ENCODE results near the gene DLX3.

DLX3 gene

DNA sequence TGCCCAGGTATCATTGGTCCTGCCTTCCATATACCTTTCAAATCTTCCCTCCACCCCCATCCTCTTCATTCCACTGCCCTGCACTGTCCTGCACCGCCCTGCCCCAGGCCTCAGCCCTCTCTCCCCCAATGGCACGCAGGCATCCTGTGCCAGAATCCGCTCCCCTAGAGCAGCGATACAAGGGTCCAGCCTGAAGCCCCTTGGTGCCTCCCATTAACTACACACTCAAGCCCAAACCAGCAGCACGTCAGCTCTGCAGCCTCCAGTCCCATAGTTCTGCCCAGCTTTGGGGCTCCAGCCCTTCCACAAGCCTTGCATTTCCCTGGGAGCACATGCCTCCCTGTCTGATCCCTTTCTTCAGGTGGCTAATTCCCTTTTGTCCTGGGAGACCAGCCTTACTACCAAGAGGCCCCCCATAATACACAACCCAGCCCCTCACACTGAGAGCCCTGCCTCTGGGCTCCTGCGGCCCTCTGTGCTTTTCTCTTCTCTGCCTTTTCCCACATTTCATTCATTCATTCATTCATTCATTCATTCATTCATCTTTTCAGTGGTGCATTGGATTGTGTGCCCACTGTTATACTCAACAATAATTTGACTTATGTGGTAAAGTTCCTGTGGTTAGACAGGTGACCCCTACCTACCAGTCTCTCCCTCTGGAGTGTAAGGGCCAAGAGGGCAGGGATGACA, 26.8 kb upstream of the DLX3 start:
- Histone ChIP-seq H3K27me3 (ENCODE audit: insufficient read depth, low read length) (no peaks in the 10 kb centered on the region), H3K36me3 (ENCODE audit: insufficient read depth, low read depth, low read length) (no peaks in the 10 kb centered on the region), H3K4me3 (ENCODE audit: low read length) (no peak overlapping the region), H3K9me3 (ENCODE audit: insufficient read depth, low read depth, low read length) (peaks cover 11% of the 10 kb centered on the region), H3K4me1 (ENCODE audit: insufficient read depth, low read length) (0 out of 2 replicates have a peak, but pooled peaks cover 3% of the 10 kb centered on the region), H3K9ac (ENCODE audit: low read depth, low read length) (no peak overlapping the region), H3K27ac (ENCODE audit: low read length) (no peak overlapping the region)

DNA sequence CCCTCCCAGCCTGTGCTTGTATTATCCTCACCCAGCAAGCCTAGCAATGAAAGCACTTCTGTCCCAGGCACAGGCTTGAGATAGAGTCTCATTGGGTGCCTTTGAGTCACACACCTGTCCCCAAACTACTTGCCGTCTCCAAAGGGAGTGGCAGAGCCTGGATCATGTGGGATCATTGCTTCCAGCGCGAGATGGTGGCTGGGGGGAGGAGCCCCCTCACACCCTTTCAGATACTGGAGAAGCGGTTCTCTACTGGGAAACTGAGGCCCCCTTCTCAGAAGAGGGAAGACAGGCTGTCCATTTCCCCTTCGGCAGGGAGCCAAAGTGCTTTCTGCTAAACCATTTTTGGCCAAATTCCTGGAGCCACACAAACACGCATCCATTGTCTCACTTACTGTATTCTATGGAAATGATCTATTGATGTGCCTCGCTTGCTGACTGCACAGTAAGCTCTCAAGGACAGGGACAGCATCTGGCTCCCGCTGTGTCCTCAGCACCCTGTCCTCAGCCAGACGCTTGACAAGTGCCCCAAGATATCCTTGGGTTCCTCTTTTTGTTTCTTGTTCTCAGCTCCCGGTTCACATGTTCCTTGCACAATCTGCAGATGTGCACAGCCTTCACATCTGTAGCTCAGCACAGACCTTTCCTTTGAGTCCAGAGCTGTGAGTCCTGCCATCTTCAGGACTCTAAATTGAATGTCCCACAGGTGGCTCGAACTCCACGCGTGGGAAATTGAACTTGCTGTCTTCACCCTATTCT, 26.0 kb upstream of the DLX3 start:
- no peak overlapping the region for H3K9ac ChIP-seq (ENCODE audit: low read depth, low read length)
- H3K27ac ChIP-seq (ENCODE audit: low read length), result no peak overlapping the region
- no peaks in the 10 kb centered on the region for H3K36me3 ChIP-seq (ENCODE audit: insufficient read depth, low read depth, low read length)
- no peak overlapping the region for H3K4me3 ChIP-seq (ENCODE audit: low read length)
- peaks cover 11% of the 10 kb centered on the region for H3K9me3 ChIP-seq (ENCODE audit: insufficient read depth, low read depth, low read length)
- H3K4me1 ChIP-seq (ENCODE audit: insufficient read depth, low read length), result no peaks in the 10 kb centered on the region
- H3K27me3 ChIP-seq (ENCODE audit: insufficient read depth, low read length), result no peaks in the 10 kb centered on the region

DNA sequence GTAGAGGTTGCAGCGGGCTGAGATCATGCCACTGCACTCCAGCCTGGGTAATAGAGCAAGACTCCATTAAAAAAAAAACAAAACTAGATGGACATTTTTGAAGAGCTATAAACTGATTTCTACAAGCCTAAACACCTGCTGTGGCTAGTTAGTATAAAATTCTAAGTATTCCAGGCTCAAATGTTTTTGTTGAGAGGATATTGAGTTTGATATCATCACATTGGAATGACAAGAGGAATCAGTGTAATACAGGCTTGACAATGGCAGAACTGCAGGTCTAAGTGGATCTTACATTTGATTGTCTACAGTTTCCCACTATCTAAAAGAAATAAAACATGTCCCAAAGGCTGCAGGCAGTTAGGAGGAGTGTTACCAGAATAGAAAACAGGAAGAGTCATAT, 23.9 kb upstream of the DLX3 start:
- peaks cover 5% of the 10 kb centered on the region for H3K9me3 ChIP-seq (ENCODE audit: insufficient read depth, low read depth, low read length)
- no peak overlapping the region for H3K4me3 ChIP-seq (ENCODE audit: low read length)
- H3K27me3 ChIP-seq (ENCODE audit: insufficient read depth, low read length), result no peaks in the 10 kb centered on the region
- no peaks in the 10 kb centered on the region for H3K36me3 ChIP-seq (ENCODE audit: insufficient read depth, low read depth, low read length)
- no peak overlapping the region for H3K9ac ChIP-seq (ENCODE audit: low read depth, low read length)
- H3K27ac ChIP-seq (ENCODE audit: low read length), result no peak overlapping the region
- no peaks in the 10 kb centered on the region for H3K4me1 ChIP-seq (ENCODE audit: insufficient read depth, low read length)

DNA sequence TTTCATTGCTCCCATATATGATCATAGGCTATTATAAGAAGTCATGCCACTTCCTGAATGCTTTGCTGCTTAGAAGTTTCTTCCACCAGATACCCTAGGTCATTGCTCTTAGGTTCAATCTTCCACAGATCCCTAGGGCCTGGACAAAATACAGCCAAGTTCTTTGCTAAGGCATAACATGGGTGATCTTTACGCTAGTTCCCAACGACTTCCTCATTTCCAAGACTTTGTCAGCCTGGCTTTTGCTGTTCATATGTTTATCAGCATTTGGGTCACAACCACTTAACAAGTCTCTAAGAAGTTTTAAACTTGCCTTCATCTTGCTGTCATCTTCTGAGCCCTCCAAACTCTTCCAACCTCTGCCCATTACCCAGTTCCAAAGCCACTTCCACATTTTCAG, 20.1 kb upstream of the DLX3 start:
- Histone ChIP-seq H3K9me3 (ENCODE audit: insufficient read depth, low read depth, low read length) (peaks cover 9% of the 10 kb centered on the region; the same call in 1 of the 2 replicates), H3K4me3 (ENCODE audit: low read length) (no peak overlapping the region), H3K9ac (ENCODE audit: low read depth, low read length) (no peak overlapping the region), H3K36me3 (ENCODE audit: insufficient read depth, low read depth, low read length) (no peaks in the 10 kb centered on the region), H3K27me3 (ENCODE audit: insufficient read depth, low read length) (no peaks in the 10 kb centered on the region), H3K4me1 (ENCODE audit: insufficient read depth, low read length) (no peaks in the 10 kb centered on the region), H3K27ac (ENCODE audit: low read length) (no peak overlapping the region)

DNA sequence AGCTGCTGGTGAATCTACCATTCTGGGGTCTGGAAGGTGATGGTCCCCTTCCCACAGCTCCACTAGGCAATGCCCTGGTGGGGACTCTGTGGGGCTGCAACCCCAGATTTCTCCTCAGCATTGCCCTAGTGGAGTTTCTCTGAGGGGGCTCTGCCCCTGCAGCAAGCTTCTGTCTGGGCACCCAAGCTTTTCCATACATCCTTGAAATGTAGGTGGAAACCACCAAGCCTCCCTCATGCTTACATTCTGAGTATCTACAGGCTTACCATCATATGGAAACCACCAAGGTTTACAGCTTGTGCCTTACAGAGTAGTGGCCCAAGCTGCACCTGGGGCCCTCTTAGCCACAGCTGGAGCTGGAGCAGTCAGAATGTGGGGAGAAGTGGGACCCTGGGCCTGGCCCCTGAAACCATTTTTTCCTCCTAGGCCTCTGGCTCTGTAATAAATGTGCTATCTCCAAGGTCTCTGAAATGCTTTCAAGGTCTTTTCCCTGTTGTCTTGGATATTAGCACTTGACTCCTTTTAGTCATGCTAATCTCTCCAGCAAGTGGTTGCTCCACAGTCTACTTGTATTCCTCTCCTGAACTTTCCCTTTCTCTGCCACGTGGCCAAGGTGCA, 19.6 kb upstream of the DLX3 start:
- Histone ChIP-seq H3K27me3 (ENCODE audit: insufficient read depth, low read length) (no peaks in the 10 kb centered on the region), H3K27ac (ENCODE audit: low read length) (no peak overlapping the region), H3K9me3 (ENCODE audit: insufficient read depth, low read depth, low read length) (peaks cover 9% of the 10 kb centered on the region; the same call in 1 of the 2 replicates), H3K4me1 (ENCODE audit: insufficient read depth, low read length) (no peaks in the 10 kb centered on the region), H3K4me3 (ENCODE audit: low read length) (no peak overlapping the region), H3K9ac (ENCODE audit: low read depth, low read length) (no peak overlapping the region), H3K36me3 (ENCODE audit: insufficient read depth, low read depth, low read length) (no peaks in the 10 kb centered on the region)

DNA sequence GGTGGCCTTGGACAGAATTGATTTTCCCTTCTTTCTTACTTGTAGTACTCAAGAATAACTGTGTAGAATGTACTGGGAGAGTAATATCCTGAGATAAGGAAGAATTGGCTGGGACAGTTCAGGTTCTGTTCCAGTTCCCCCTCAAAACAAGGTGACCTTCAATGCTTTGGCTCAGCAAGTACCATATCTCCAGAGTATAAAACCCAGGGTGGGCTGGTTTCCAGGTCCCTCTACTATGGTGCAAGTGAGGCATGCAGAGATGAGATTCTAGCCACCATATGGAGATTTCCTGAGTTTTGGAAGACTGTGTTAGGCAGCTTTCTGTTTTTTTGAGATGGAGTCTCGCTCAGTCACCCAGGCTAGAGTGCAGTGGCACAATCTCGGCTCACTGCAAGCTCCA, 18.1 kb upstream of the DLX3 start:
- Histone ChIP-seq H3K27ac (ENCODE audit: low read length) (no peak overlapping the region), H3K27me3 (ENCODE audit: insufficient read depth, low read length) (0 out of 2 replicates have a peak, but pooled peaks cover 5% of the 10 kb centered on the region), H3K4me1 (ENCODE audit: insufficient read depth, low read length) (no peaks in the 10 kb centered on the region), H3K9me3 (ENCODE audit: insufficient read depth, low read depth, low read length) (peaks cover 9% of the 10 kb centered on the region; the same call in 1 of the 2 replicates), H3K9ac (ENCODE audit: low read depth, low read length) (no peak overlapping the region), H3K36me3 (ENCODE audit: insufficient read depth, low read depth, low read length) (no peaks in the 10 kb centered on the region), H3K4me3 (ENCODE audit: low read length) (no peak overlapping the region)

DNA sequence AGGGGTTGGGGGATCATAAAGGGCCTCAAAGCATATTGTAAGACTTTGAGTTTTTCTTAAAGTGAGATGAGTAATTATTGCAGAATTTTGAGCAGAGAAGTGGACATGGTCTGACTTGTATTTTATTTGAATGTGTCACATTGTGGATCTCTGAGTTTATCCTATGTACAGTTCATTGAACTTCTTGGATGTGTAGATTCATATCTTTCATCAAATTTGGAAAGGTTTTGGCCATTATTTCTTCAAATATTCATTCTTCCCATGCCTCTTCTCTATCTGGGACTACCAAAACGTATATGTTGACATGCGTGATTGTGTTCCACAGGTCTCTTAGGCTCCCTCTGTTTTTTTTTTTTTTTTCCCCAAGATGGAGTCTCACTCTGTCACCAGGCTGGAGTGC, 14.3 kb upstream of the DLX3 start:
- no peak overlapping the region for H3K9ac ChIP-seq (ENCODE audit: low read depth, low read length)
- no peak overlapping the region for H3K27ac ChIP-seq (ENCODE audit: low read length)
- no peaks in the 10 kb centered on the region for H3K4me1 ChIP-seq (ENCODE audit: insufficient read depth, low read length)
- H3K27me3 ChIP-seq (ENCODE audit: insufficient read depth, low read length), result 0 out of 2 replicates have a peak, but pooled peaks cover 6% of the 10 kb centered on the region
- H3K4me3 ChIP-seq (ENCODE audit: low read length), result no peak overlapping the region
- peaks cover 8% of the 10 kb centered on the region; the same call in 1 of the 2 replicates for H3K9me3 ChIP-seq (ENCODE audit: insufficient read depth, low read depth, low read length)
- no peaks in the 10 kb centered on the region for H3K36me3 ChIP-seq (ENCODE audit: insufficient read depth, low read depth, low read length)

DNA sequence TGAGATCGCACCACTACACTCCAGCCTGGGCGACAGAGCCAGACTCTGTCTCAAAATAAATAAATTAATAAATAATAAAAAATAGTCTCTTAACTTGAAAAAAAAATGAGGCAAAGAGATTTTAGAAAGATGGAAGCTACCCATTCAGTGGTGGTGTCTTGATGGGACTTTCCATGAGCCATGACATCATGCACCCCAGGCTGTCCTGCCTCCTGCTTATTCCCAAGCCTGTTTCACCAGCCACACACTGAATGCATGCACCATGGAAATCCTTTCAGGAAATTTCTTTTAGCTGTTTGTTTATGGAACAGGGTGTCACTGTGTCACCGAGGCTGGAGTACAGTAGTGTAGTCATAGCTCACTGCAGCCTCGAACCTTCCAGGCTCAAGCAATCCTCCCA, 8.9 kb upstream of the DLX3 start:
- H3K9ac ChIP-seq (ENCODE audit: low read depth, low read length), result no peak overlapping the region
- H3K27ac ChIP-seq (ENCODE audit: low read length), result no peak overlapping the region
- no peaks in the 10 kb centered on the region for H3K4me1 ChIP-seq (ENCODE audit: insufficient read depth, low read length)
- H3K36me3 ChIP-seq (ENCODE audit: insufficient read depth, low read depth, low read length), result no peaks in the 10 kb centered on the region
- no peaks in the 10 kb centered on the region for H3K9me3 ChIP-seq (ENCODE audit: insufficient read depth, low read depth, low read length)
- H3K27me3 ChIP-seq (ENCODE audit: insufficient read depth, low read length), result peaks cover 44% of the 10 kb centered on the region
- no peak overlapping the region for H3K4me3 ChIP-seq (ENCODE audit: low read length)

DNA sequence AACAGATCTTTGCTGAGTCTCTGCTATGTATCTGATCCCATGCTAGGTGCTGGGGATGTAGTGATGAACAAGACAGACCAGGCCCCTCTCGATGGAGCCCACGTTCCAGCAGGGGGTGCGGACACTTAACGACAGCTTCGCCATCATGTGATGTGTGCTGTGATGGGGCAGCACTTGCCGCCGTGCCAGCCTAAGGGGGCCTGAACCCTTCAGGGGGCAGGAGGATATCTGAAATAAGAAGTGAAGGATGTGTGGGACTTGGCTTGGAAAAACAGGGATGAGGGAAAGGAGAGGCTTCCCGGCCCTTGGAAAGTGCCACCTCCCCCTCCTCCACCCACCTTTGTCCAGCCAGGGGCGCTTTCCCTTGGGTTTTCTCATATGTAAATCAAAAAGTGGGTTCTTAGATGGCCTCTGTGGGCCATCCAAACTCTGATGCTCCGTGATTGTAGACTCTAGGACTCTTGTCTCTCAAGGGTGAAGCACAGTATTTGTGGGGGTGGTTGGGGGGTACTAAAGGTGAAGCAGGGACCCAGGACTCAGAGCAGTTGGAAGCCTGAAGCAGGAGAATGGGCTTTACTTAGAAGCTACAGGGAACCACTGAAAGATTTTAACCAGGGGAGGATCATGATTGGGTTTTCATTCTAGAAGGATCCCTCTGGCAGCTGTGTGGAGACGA, 4.0 kb upstream of the DLX3 start:
- H3K27ac ChIP-seq (ENCODE audit: low read length), result no peak overlapping the region
- H3K9ac ChIP-seq (ENCODE audit: low read depth, low read length), result no peak overlapping the region
- peaks cover 5% of the 10 kb centered on the region; the same call in 1 of the 2 replicates for H3K4me1 ChIP-seq (ENCODE audit: insufficient read depth, low read length)
- H3K27me3 ChIP-seq (ENCODE audit: insufficient read depth, low read length), result peaks cover 86% of the 10 kb centered on the region
- peaks cover 5% of the 10 kb centered on the region; the same call in 1 of the 2 replicates for H3K9me3 ChIP-seq (ENCODE audit: insufficient read depth, low read depth, low read length)
- no peaks in the 10 kb centered on the region for H3K36me3 ChIP-seq (ENCODE audit: insufficient read depth, low read depth, low read length)
- H3K4me3 ChIP-seq (ENCODE audit: low read length), result no peak overlapping the region

DNA sequence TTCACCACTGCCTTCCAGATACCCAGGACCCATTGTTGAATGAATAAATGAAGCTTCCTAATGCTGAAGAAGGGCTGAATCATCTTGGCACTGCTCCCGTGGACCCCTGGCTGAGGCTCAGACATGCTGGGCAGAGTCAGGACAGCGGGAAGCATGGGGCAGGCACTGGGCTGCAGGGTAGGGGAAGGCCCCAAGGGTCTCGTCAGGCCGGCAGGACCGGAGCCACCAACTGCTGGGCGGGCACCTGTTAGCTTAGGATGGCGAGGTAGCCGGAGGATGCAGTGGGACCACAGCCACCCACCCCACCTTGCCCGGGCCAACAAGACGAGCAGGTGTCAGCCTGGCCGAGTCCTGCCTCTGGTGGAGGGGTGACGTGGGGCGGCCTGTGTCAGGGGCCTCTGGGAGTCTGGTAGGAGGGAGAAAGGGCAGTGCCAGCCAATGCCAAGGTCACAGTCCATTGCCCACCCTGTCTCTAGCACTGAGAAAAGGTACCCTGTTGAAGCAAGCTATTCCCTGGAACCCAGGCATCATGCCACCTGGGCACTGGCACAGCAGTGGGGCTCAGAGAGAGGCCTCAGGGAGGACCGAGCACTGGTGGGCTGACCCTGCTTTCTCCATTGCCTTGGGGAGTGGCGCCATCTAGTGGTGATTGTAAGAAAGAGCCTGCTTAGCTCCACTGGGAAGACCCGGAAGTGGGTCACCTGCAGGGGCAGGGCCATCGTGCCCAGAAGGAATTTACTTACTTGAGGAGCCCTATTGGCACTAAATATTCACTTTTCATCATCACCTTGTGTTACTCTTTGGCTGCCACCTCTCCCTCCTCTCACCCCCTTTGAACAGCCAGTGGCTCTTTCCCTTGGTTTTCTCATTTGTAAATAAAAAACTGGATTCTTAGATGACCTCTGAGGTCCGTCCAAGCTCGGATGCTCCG, 3.0 kb upstream of the DLX3 start:
- no peak overlapping the region for H3K27ac ChIP-seq (ENCODE audit: low read length)
- H3K9me3 ChIP-seq (ENCODE audit: insufficient read depth, low read depth, low read length), result peaks cover 5% of the 10 kb centered on the region; the same call in 1 of the 2 replicates
- peaks cover 7% of the 10 kb centered on the region; the same call in 1 of the 2 replicates for H3K4me1 ChIP-seq (ENCODE audit: insufficient read depth, low read length)
- H3K27me3 ChIP-seq (ENCODE audit: insufficient read depth, low read length), result peaks cover 95% of the 10 kb centered on the region
- no peaks in the 10 kb centered on the region for H3K36me3 ChIP-seq (ENCODE audit: insufficient read depth, low read depth, low read length)
- H3K4me3 ChIP-seq (ENCODE audit: low read length), result no peak overlapping the region
- H3K9ac ChIP-seq (ENCODE audit: low read depth, low read length), result no peak overlapping the region

All from iPS-20b (cell line).